WTC11 (cell line): ENCODE results near the gene PHRF1. TPM values are rescaled to one million over a fixed set of nuclear protein-coding genes. Genes with fewer than 3 reads are reported as not detected.

Experiments used
- ATAC-seq: fragments of 200-7000 bp; cut with Tn5 transposase; 2 replicates; pipeline ENCODE4 v1.10.0; 2021; ENCODE audit warnings: mild to moderate bottlenecking, moderate library complexity
- CTCF ChIA-PET: fragments of 300-600 bp; sonication (Branson Sonifier 250); formaldehyde crosslinking; loops from one replicate; lab custom pipeline; 2021; ENCODE audit warnings: antibody characterized with exemption; lab: Charles Lee
- POLR2A ChIA-PET: fragments of 350-600 bp; sonication (Branson Sonifier 250); formaldehyde crosslinking; loops from one replicate; lab custom pipeline; 2021; ENCODE audit warnings: antibody characterized with exemption; lab: Charles Lee
- DNase-seq: peaks from one replicate; pipeline ENCODE4 v3.0.0; 2021; ENCODE audit warnings: low spot score
- H3K27ac Mint-ChIP-seq: 2 replicates; pipeline ENCODE4 v1.8.0; 2021; ENCODE audit warnings: mixed read lengths
- H3K27me3 Mint-ChIP-seq: 2 replicates; pipeline ENCODE4 v1.8.0; 2021; ENCODE audit warnings: low read depth, mild to moderate bottlenecking, moderate library complexity, mixed read lengths
- H3K36me3 Mint-ChIP-seq: 2 replicates; pipeline ENCODE4 v1.8.0; 2021; ENCODE audit warnings: mixed read lengths
- H3K4me1 Mint-ChIP-seq: 2 replicates; pipeline ENCODE4 v1.8.0; 2022; ENCODE audit warnings: mixed read lengths
- H3K4me3 Mint-ChIP-seq: 2 replicates; pipeline ENCODE4 v1.8.0; 2021; ENCODE audit warnings: mild to moderate bottlenecking, moderate library complexity, mixed read lengths
- H3K9me3 Mint-ChIP-seq: 2 replicates; pipeline ENCODE4 v1.8.0; 2021; ENCODE audit warnings: mixed read lengths
- ATF1 ChIP-seq: sonication (generic); formaldehyde crosslinking; IDR thresholded peaks from 2 replicates; pipeline ENCODE4 v1.8.1; 2023; ENCODE audit warnings: mild to moderate bottlenecking, moderate library complexity, missing genetic modification reagents
- CREM ChIP-seq: sonication (generic); formaldehyde crosslinking; IDR thresholded peaks from 2 replicates; pipeline ENCODE4 v1.8.1; 2022; ENCODE audit warnings: mild to moderate bottlenecking, missing genetic modification reagents, moderate library complexity
- ETV6 ChIP-seq: sonication (generic); formaldehyde crosslinking; IDR thresholded peaks from 2 replicates; pipeline ENCODE4 v1.8.1; 2022; ENCODE audit warnings: mild to moderate bottlenecking, missing genetic modification reagents
- MXD4 ChIP-seq: fragments of 250-450 bp; sonication (Bioruptor Pico); IDR thresholded peaks from 2 replicates; pipeline ENCODE4 v1.8.0; 2021; ENCODE audit warnings: mild to moderate bottlenecking, moderate library complexity, borderline replicate concordance
- NFATC4 ChIP-seq: fragments of 250-450 bp; sonication (Bioruptor Pico); IDR thresholded peaks from 2 replicates; pipeline ENCODE4 v1.9.0; 2021; ENCODE audit warnings: mild to moderate bottlenecking
- NFE2L1 ChIP-seq: sonication (generic); formaldehyde crosslinking; IDR thresholded peaks from 2 replicates; pipeline ENCODE4 v1.8.1; 2023; ENCODE audit warnings: missing genetic modification reagents
- NR1H2 ChIP-seq: sonication (generic); formaldehyde crosslinking; IDR thresholded peaks from 2 replicates; pipeline ENCODE4 v1.9.0; 2021; ENCODE audit warnings: mild to moderate bottlenecking, moderate library complexity, missing genetic modification reagents
- SOX15 ChIP-seq: fragments of 250-450 bp; sonication (Bioruptor Pico); IDR thresholded peaks from 2 replicates; pipeline ENCODE4 v1.9.0; 2021; ENCODE audit warnings: mild to moderate bottlenecking
- ZNF219 ChIP-seq: sonication (generic); formaldehyde crosslinking; IDR thresholded peaks from 2 replicates; pipeline ENCODE4 v1.8.0; 2023; ENCODE audit warnings: missing genetic modification reagents, mild to moderate bottlenecking, borderline replicate concordance
- total RNA-seq: library from RNA; stranded (reverse); gene quantifications from 3 replicates; pipeline ENCODE4 v1.2.3, GENCODE V29; 2021
- TF ChIP-seq, protein P1 (sequence below): sonication (generic); formaldehyde crosslinking; IDR thresholded peaks from 2 replicates; pipeline ENCODE4 v1.8.1; 2023; ENCODE audit warnings: mild to moderate bottlenecking, missing genetic modification reagents
- TF ChIP-seq, protein P2 (sequence below): sonication (generic); formaldehyde crosslinking; IDR thresholded peaks from 2 replicates; pipeline ENCODE4 v1.8.0; 2022; ENCODE audit warnings: mild to moderate bottlenecking, missing genetic modification reagents
- TF ChIP-seq, protein P3 (sequence below): sonication (generic); formaldehyde crosslinking; IDR thresholded peaks from 2 replicates; pipeline ENCODE4 v1.8.0; 2022; ENCODE audit warnings: mild to moderate bottlenecking, missing genetic modification reagents
- TF ChIP-seq, protein P4 (sequence below): sonication (generic); formaldehyde crosslinking; IDR thresholded peaks from 2 replicates; pipeline ENCODE4 v1.8.1; 2022; ENCODE audit warnings: missing genetic modification reagents, borderline replicate concordance
- TF ChIP-seq, protein P5 (sequence below): fragments of 250-450 bp; sonication (Bioruptor Pico); IDR thresholded peaks from 2 replicates; pipeline ENCODE4 v1.9.0; 2021; ENCODE audit warnings: mild to moderate bottlenecking
- TF ChIP-seq, protein P6 (sequence below): sonication (generic); formaldehyde crosslinking; conservative IDR thresholded peaks from 2 replicates; pipeline ENCODE4 v1.8.1; 2023; ENCODE audit warnings: mild to moderate bottlenecking, low read depth, missing genetic modification reagents, moderate library complexity
- TF ChIP-seq, protein P7 (sequence below): sonication (generic); formaldehyde crosslinking; IDR thresholded peaks from 2 replicates; pipeline ENCODE4 v1.8.1; 2022; ENCODE audit warnings: mild to moderate bottlenecking, missing genetic modification reagents, moderate library complexity, borderline replicate concordance

PHRF1 gene
- total RNA-seq, 1 experiment from 2014 or later, result 46.9 TPM

DNA sequence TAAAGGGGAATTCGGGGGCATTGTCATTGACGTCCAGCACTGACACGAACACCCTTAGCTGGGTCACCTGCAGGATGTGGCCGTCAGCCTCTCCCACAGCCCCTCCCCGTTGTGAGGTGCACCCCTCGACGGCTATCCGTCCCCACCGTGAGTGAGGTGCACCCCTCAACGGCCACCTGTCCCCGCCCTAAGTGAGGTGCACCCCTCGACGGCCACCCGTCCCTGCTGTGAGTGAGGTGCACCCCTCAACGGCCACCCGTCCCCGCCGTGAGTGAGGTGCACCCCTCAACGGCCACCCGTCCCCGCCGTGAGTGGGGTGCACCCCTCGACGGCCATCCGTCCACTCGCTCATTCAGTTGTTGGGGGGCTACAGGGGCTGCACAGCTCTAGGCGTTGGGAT lies 45.6 kb downstream of the PHRF1 start (continued):
- TF ChIP-seq, protein P1, sequence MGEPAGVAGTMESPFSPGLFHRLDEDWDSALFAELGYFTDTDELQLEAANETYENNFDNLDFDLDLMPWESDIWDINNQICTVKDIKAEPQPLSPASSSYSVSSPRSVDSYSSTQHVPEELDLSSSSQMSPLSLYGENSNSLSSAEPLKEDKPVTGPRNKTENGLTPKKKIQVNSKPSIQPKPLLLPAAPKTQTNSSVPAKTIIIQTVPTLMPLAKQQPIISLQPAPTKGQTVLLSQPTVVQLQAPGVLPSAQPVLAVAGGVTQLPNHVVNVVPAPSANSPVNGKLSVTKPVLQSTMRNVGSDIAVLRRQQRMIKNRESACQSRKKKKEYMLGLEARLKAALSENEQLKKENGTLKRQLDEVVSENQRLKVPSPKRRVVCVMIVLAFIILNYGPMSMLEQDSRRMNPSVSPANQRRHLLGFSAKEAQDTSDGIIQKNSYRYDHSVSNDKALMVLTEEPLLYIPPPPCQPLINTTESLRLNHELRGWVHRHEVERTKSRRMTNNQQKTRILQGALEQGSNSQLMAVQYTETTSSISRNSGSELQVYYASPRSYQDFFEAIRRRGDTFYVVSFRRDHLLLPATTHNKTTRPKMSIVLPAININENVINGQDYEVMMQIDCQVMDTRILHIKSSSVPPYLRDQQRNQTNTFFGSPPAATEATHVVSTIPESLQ (CRISPR knock-in tag), result no peak
- TF ChIP-seq ZNF219 (CRISPR knock-in tag) (no peak), NFATC4 (CRISPR knock-in tag) (no peak), ETV6 (CRISPR knock-in tag) (no peak), SOX15 (no peak), NR1H2 (CRISPR knock-in tag) (no peak)
- TF ChIP-seq, protein P2, sequence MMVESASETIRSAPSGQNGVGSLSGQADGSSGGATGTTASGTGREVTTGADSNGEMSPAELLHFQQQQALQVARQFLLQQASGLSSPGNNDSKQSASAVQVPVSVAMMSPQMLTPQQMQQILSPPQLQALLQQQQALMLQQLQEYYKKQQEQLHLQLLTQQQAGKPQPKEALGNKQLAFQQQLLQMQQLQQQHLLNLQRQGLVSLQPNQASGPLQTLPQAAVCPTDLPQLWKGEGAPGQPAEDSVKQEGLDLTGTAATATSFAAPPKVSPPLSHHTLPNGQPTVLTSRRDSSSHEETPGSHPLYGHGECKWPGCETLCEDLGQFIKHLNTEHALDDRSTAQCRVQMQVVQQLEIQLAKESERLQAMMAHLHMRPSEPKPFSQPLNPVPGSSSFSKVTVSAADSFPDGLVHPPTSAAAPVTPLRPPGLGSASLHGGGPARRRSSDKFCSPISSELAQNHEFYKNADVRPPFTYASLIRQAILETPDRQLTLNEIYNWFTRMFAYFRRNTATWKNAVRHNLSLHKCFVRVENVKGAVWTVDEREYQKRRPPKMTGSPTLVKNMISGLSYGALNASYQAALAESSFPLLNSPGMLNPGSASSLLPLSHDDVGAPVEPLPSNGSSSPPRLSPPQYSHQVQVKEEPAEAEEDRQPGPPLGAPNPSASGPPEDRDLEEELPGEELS (CRISPR knock-in tag), result no peak
- TF ChIP-seq, protein P3, sequence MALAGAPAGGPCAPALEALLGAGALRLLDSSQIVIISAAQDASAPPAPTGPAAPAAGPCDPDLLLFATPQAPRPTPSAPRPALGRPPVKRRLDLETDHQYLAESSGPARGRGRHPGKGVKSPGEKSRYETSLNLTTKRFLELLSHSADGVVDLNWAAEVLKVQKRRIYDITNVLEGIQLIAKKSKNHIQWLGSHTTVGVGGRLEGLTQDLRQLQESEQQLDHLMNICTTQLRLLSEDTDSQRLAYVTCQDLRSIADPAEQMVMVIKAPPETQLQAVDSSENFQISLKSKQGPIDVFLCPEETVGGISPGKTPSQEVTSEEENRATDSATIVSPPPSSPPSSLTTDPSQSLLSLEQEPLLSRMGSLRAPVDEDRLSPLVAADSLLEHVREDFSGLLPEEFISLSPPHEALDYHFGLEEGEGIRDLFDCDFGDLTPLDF (CRISPR knock-in tag), result no peak
- TF ChIP-seq, protein P4, sequence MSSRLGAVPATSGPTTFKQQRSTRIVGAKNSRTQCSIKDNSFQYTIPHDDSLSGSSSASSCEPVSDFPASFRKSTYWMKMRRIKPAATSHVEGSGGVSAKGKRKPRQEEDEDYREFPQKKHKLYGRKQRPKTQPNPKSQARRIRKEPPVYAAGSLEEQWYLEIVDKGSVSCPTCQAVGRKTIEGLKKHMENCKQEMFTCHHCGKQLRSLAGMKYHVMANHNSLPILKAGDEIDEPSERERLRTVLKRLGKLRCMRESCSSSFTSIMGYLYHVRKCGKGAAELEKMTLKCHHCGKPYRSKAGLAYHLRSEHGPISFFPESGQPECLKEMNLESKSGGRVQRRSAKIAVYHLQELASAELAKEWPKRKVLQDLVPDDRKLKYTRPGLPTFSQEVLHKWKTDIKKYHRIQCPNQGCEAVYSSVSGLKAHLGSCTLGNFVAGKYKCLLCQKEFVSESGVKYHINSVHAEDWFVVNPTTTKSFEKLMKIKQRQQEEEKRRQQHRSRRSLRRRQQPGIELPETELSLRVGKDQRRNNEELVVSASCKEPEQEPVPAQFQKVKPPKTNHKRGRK (CRISPR knock-in tag), result no peak

DNA sequence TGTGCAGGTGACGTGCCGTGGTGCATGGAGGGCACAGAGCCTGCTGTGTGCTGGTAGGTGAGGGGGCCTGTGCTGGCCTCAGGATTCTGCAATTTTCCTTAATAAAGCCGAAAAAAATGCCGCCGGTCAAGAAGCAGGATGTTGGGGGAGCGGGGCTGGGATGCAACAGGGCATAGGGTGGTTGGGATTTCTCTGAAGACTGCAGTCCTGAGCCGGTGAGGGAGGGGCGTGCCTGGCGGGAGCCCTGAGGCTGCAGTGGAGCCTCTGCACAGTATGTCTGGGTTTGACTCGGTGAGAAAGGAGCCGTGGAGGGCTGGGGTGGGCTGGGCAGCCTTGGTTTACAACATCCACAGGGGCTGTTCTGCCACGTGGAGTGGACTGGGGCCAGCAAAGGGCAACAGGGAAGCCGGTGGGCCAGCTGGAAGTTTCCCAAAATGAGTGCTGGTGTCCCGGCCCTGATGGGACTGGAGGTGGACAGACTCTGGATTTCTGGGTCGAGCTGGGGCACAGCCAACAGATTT lies 47.1 kb downstream of the PHRF1 start:
- CTCF ChIA-PET, result no interaction called here
- Mint-ChIP-seq H3K27ac (no peak overlapping the region), H3K4me3 (no peak overlapping the region)

More for the DNA sequence above, 47.1 kb downstream of the PHRF1 start:
- DNase-seq, result no peak
- no peaks in the 10 kb centered on the region for H3K36me3 Mint-ChIP-seq
- TF ChIP-seq, protein P5, sequence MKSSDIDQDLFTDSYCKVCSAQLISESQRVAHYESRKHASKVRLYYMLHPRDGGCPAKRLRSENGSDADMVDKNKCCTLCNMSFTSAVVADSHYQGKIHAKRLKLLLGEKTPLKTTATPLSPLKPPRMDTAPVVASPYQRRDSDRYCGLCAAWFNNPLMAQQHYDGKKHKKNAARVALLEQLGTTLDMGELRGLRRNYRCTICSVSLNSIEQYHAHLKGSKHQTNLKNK (CRISPR knock-in tag), result no peak
- TF ChIP-seq, protein P6, sequence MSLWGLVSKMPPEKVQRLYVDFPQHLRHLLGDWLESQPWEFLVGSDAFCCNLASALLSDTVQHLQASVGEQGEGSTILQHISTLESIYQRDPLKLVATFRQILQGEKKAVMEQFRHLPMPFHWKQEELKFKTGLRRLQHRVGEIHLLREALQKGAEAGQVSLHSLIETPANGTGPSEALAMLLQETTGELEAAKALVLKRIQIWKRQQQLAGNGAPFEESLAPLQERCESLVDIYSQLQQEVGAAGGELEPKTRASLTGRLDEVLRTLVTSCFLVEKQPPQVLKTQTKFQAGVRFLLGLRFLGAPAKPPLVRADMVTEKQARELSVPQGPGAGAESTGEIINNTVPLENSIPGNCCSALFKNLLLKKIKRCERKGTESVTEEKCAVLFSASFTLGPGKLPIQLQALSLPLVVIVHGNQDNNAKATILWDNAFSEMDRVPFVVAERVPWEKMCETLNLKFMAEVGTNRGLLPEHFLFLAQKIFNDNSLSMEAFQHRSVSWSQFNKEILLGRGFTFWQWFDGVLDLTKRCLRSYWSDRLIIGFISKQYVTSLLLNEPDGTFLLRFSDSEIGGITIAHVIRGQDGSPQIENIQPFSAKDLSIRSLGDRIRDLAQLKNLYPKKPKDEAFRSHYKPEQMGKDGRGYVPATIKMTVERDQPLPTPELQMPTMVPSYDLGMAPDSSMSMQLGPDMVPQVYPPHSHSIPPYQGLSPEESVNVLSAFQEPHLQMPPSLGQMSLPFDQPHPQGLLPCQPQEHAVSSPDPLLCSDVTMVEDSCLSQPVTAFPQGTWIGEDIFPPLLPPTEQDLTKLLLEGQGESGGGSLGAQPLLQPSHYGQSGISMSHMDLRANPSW (CRISPR knock-in tag), result no peak
- TF ChIP-seq CREM (CRISPR knock-in tag) (no peak), NFE2L1 (CRISPR knock-in tag) (no peak), ATF1 (CRISPR knock-in tag) (no peak), MXD4 (CRISPR knock-in tag) (no peak)
- TF ChIP-seq, protein P7, sequence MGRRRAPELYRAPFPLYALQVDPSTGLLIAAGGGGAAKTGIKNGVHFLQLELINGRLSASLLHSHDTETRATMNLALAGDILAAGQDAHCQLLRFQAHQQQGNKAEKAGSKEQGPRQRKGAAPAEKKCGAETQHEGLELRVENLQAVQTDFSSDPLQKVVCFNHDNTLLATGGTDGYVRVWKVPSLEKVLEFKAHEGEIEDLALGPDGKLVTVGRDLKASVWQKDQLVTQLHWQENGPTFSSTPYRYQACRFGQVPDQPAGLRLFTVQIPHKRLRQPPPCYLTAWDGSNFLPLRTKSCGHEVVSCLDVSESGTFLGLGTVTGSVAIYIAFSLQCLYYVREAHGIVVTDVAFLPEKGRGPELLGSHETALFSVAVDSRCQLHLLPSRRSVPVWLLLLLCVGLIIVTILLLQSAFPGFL, result no peak
- no peak for ATAC-seq
- H3K27me3 Mint-ChIP-seq, result peaks cover 16% of the 10 kb centered on the region
- POLR2A ChIA-PET, result no interaction called here
- H3K9me3 Mint-ChIP-seq, result no peaks in the 10 kb centered on the region
- H3K4me1 Mint-ChIP-seq, result 0 out of 2 replicates have a peak, but pooled peaks cover 4% of the 10 kb centered on the region
